ENCODE data around the gene BMP2K.

BMP2K gene

GRCh38 chr4:78910612-78911011, 134.5 kb downstream of the BMP2K start:
- DNase-seq (ENCODE audit: extremely low spot score), result no peak
- TF ChIP-seq CTCF (IDR thresholded peaks at IDR 0.05; ENCODE audit: control extremely low read depth, extremely low read depth, low read depth, missing control alignments), result no peak
- POLR2A ChIA-PET, result no interaction called here
- CTCF ChIA-PET, result interaction anchor here (2.0 to 2.1 kb wide), 2 partner anchors 10 to 14 kb away, joined by 5 to 9 read pairs; no protein-coding TSS in a partner anchor

GRCh38 chr4:78922207-78922606, 146.1 kb downstream of the BMP2K start:
- ChIA-PET POLR2A (no interaction called here), CTCF (interaction anchor here (0.8 to 3.1 kb wide), 4 partner anchors 8 to 19 kb away, joined by 3 to 9 read pairs (median 3); no protein-coding TSS in a partner anchor)
- DNase-seq (ENCODE audit: extremely low spot score), result no peak
- no peak for TF ChIP-seq CTCF (IDR thresholded peaks at IDR 0.05; ENCODE audit: control extremely low read depth, extremely low read depth, low read depth, missing control alignments)

GRCh38 chr4:78923464-78924312, 147.5 kb downstream of the BMP2K start:
- POLR2A ChIA-PET, result no interaction called here
- CTCF ChIA-PET, result interaction anchor here (1.3 to 1.6 kb wide), 3 partner anchors 9 to 60 kb away, joined by 3 to 5 read pairs (median 3); no protein-coding TSS in a partner anchor
- DNase-seq (ENCODE audit: extremely low spot score), result no peak
- peak; percentile 24 for TF ChIP-seq CTCF (IDR thresholded peaks at IDR 0.05; ENCODE audit: control extremely low read depth, extremely low read depth, low read depth, missing control alignments)

- no peak for TF ChIP-seq CTCF (IDR thresholded peaks at IDR 0.05; ENCODE audit: control extremely low read depth, extremely low read depth, low read depth, missing control alignments)
- CTCF ChIA-PET, result interaction anchor here (1.0 to 1.4 kb wide), 3 partner anchors 11 to 19 kb away, joined by 3 read pairs; no protein-coding TSS in a partner anchor
- no peak for DNase-seq (ENCODE audit: extremely low spot score)
- POLR2A ChIA-PET, result no interaction called here
Observed at GRCh38 chr4:78926826-78927225, 150.7 kb downstream of the BMP2K start.

GRCh38 chr4:78928835-78929234, 152.7 kb downstream of the BMP2K start:
- no peak for TF ChIP-seq CTCF (IDR thresholded peaks at IDR 0.05; ENCODE audit: control extremely low read depth, extremely low read depth, low read depth, missing control alignments)
- ChIA-PET CTCF (no interaction called here), POLR2A (interaction anchor here (0.6 kb wide), 1 partner anchor 11 kb away, joined by 3 read pairs; the partner anchor contains the start of gene PAQR3)
- no peak for DNase-seq (ENCODE audit: extremely low spot score)

GRCh38 chr4:78930016-78930629, 154.0 kb downstream of the BMP2K start:
- TF ChIP-seq CTCF (IDR thresholded peaks at IDR 0.05; ENCODE audit: control extremely low read depth, extremely low read depth, low read depth, missing control alignments), result no peak
- DNase-seq (ENCODE audit: extremely low spot score), result no peak
- CTCF ChIA-PET, result no interaction called here
- POLR2A ChIA-PET, result no interaction called here

Measured in GM10248 (cell line).